MCF 10A (cell line): Measurements from ENCODE around the gene ZNF513. TPM values are rescaled to one million over a fixed set of nuclear protein-coding genes. Genes with fewer than 3 reads are reported as not detected.

Source experiments
- BruUV-seq: library from RNA; stranded (reverse); fragments of 400-500 nt; replicated peaks from 2 replicates; lab custom pipeline; 2021; lab: Mats Ljungman, UMichigan
- CTCF ChIA-PET: fragments of 300-600 bp; sonication (Branson Sonifier 250); formaldehyde crosslinking; extraction: SDS; loops from one replicate; lab custom pipeline; 2021; ENCODE audit warnings: antibody characterized with exemption, inconsistent platforms; lab: Yijun Ruan, JAX
- POLR2A ChIA-PET: fragments of 300-600, 350-650 bp; sonication (Branson Sonifier 250); formaldehyde crosslinking; extraction: SDS; loops from one replicate; lab custom pipeline; 2020; ENCODE audit warnings: antibody characterized with exemption, inconsistent platforms; lab: Yijun Ruan, JAX
- DNase-seq: peaks from one replicate; pipeline ENCODE4 v3.0.0-alpha.2; 2018; ENCODE audit not compliant: unreplicated experiment
- H3K27ac Mint-ChIP-seq: one replicate; pipeline ENCODE4 v1.8.0; 2022; ENCODE audit warnings: mild to moderate bottlenecking, low read depth, mixed read lengths; ENCODE audit not compliant: unreplicated experiment
- H3K27me3 Mint-ChIP-seq: one replicate; pipeline ENCODE4 v1.8.0; 2022; ENCODE audit warnings: mixed read lengths; ENCODE audit not compliant: insufficient read depth, unreplicated experiment
- H3K36me3 Mint-ChIP-seq: one replicate; pipeline ENCODE4 v1.8.0; 2022; ENCODE audit warnings: mild to moderate bottlenecking, moderate library complexity, mixed read lengths; ENCODE audit not compliant: insufficient read depth, unreplicated experiment
- H3K4me1 Mint-ChIP-seq: one replicate; pipeline ENCODE4 v1.8.0; 2022; ENCODE audit warnings: mixed read lengths; ENCODE audit not compliant: insufficient read depth, unreplicated experiment
- H3K4me3 Mint-ChIP-seq: one replicate; pipeline ENCODE4 v1.8.0; 2022; ENCODE audit warnings: mild to moderate bottlenecking, moderate library complexity, mixed read lengths; ENCODE audit not compliant: unreplicated experiment
- H3K9me3 Mint-ChIP-seq: one replicate; pipeline ENCODE4 v1.8.0; 2022; ENCODE audit warnings: mixed read lengths; ENCODE audit not compliant: unreplicated experiment
- CTCF ChIP-seq: fragments of 200-600 bp; IDR thresholded peaks from one replicate; pipeline ENCODE4 v1.8.0; 2022; ENCODE audit warnings: antibody characterized with exemption, mild to moderate bottlenecking; ENCODE audit not compliant: unreplicated experiment
- intact Hi-C: fragments of 100-400 bp; cut with micrococcal nuclease; formaldehyde crosslinking; loops from 2 replicates; pipeline ENCODE4 v1.14.1; 2022
- total RNA-seq: library from RNA; stranded (reverse); gene quantifications from 2 replicates; pipeline ENCODE4 v1.2.3, GENCODE V29; 2022

The ZNF513 gene
- total RNA-seq, 1 experiment from 2014 or later = 16.2 TPM

- intact Hi-C loops = no loop called here
- BruUV-seq = no TSS peak
- Mint-ChIP-seq H3K4me3 (no peak overlapping the region), H3K27ac (no peak overlapping the region), H3K9me3 (no peaks in the 10 kb centered on the region), H3K4me1 (no peaks in the 10 kb centered on the region), H3K27me3 (no peaks in the 10 kb centered on the region), H3K36me3 (no peaks in the 10 kb centered on the region)
- no peak for TF ChIP-seq CTCF
- POLR2A ChIA-PET = interaction anchor here (0.5 to 3.2 kb wide), 6 partner anchors 8 to 162 kb away, joined by 3 to 29 read pairs (median 4); partner anchors contain the start of genes NRBP1, PPM1G, ZNF512 and ZNF513
- no peak for DNase-seq
- CTCF ChIA-PET = interaction anchor here (0.6 kb wide), 1 partner anchor 1084 kb away, joined by 3 read pairs; no protein-coding TSS in a partner anchor
Observed at GRCh38 chr2:27420996-27421395, 40.5 kb upstream of the ZNF513 start.

- H3K4me3 Mint-ChIP-seq = no peak overlapping the region
- intact Hi-C loops = no loop called here
- no peaks in the 10 kb centered on the region for H3K9me3 Mint-ChIP-seq
- no peak for DNase-seq
- ChIA-PET POLR2A (no interaction called here), CTCF (no interaction called here)
- BruUV-seq = no TSS peak
- no peak for TF ChIP-seq CTCF
- no peaks in the 10 kb centered on the region for H3K27me3 Mint-ChIP-seq
- no peaks in the 10 kb centered on the region for H3K4me1 Mint-ChIP-seq
- no peak overlapping the region for H3K27ac Mint-ChIP-seq
- no peaks in the 10 kb centered on the region for H3K36me3 Mint-ChIP-seq
Observed at GRCh38 chr2:27416151-27416550, 35.6 kb upstream of the ZNF513 start.

- no TSS peak for BruUV-seq
- no peaks in the 10 kb centered on the region for H3K9me3 Mint-ChIP-seq
- CTCF ChIA-PET = no interaction called here
Observed at GRCh38 chr2:27412419-27413152, 32.1 kb upstream of the ZNF513 start.

More at GRCh38 chr2:27412419-27413152, 32.1 kb upstream of the ZNF513 start:
- no peaks in the 10 kb centered on the region for H3K36me3 Mint-ChIP-seq
- H3K27me3 Mint-ChIP-seq = no peaks in the 10 kb centered on the region
- H3K4me3 Mint-ChIP-seq = no peak overlapping the region
- no peak overlapping the region for H3K27ac Mint-ChIP-seq
- peaks cover 8% of the 10 kb centered on the region for H3K4me1 Mint-ChIP-seq
- no peak for DNase-seq
- intact Hi-C loops = no loop called here
- POLR2A ChIA-PET = interaction anchor here (2.0 kb wide), 1 partner anchor 16 kb away, joined by 9 read pairs; the partner anchor contains the start of gene NRBP1
- no peak for TF ChIP-seq CTCF
